Measurements from ENCODE around the gene TRERF1. TPM values are rescaled to one million over a fixed set of nuclear protein-coding genes. Genes with fewer than 3 reads are reported as not detected.

Gene TRERF1
- total RNA-seq, 1 experiment from 2014 or later = 14.5 TPM

GRCh38 chr6:42336431-42336830 is 115.3 kb downstream of the TRERF1 start:
- TF ChIP-seq CTCF (conservative IDR thresholded peaks at IDR 0.05) = no peak
- no peak for TF ChIP-seq EZH2 (IDR thresholded peaks at IDR 0.05; ENCODE audit: low read depth)
- Histone ChIP-seq H3K79me2 (ENCODE audit: low read depth) (peaks cover 42% of the 10 kb centered on the region), H4K20me1 (ENCODE audit: insufficient read depth) (no peaks in the 10 kb centered on the region), H3K36me3 (ENCODE audit: low read depth) (peaks cover 3% of the 10 kb centered on the region; the same call in 1 of the 2 replicates), H2AFZ (no peak overlapping the region), H3K4me3 (no peak overlapping the region), H3K4me1 (replicated peaks; ENCODE audit: insufficient read depth) (peaks cover 39% of the 10 kb centered on the region), H3K9me2 (ENCODE audit: insufficient read depth) (no peaks in the 10 kb centered on the region), H3K27me3 (ENCODE audit: insufficient read depth, low read depth) (no peaks in the 10 kb centered on the region), H3K9me3 (ENCODE audit: insufficient read depth, low read depth) (no peaks in the 10 kb centered on the region), H3F3A (ENCODE audit: insufficient read depth, low read depth) (peaks cover 29% of the 10 kb centered on the region), H3K27ac (no peak overlapping the region), H3K4me2 (no peak overlapping the region)
- intact Hi-C loops (cut with micrococcal nuclease; ENCODE audit: unreplicated experiment) = loop anchor here (5.0 kb wide), 1 partner anchor 109 kb away; no protein-coding TSS in a partner anchor
- POLR2A ChIA-PET (ENCODE audit: unreplicated experiment) = no interaction called here
- CTCF ChIA-PET = no interaction called here
- BruUV-seq (replicated peaks) = no TSS peak
- DNase-seq = no peak

- Histone ChIP-seq H3K4me3 (no peak overlapping the region), H3K27me3 (ENCODE audit: insufficient read depth, low read depth) (no peaks in the 10 kb centered on the region), H3K9me3 (ENCODE audit: insufficient read depth, low read depth) (no peaks in the 10 kb centered on the region), H3K9me2 (ENCODE audit: insufficient read depth) (no peaks in the 10 kb centered on the region), H3K4me1 (replicated peaks; ENCODE audit: insufficient read depth) (peaks cover 34% of the 10 kb centered on the region), H3K27ac (no peak overlapping the region), H3K79me2 (ENCODE audit: low read depth) (peaks cover 39% of the 10 kb centered on the region), H3F3A (ENCODE audit: insufficient read depth, low read depth) (peaks cover 29% of the 10 kb centered on the region), H2AFZ (no peak overlapping the region), H3K36me3 (ENCODE audit: low read depth) (peaks cover 3% of the 10 kb centered on the region; the same call in 1 of the 2 replicates), H4K20me1 (ENCODE audit: insufficient read depth) (no peaks in the 10 kb centered on the region), H3K4me2 (no peak overlapping the region)
- ChIA-PET CTCF (no interaction called here), POLR2A (ENCODE audit: unreplicated experiment) (no interaction called here)
- DNase-seq = no peak
- BruUV-seq (replicated peaks) = no TSS peak
- intact Hi-C loops (cut with micrococcal nuclease; ENCODE audit: unreplicated experiment) = loop anchor here (5.0 kb wide), 1 partner anchor 109 kb away; no protein-coding TSS in a partner anchor
- TF ChIP-seq EZH2 (IDR thresholded peaks at IDR 0.05; ENCODE audit: low read depth) (no peak), CTCF (conservative IDR thresholded peaks at IDR 0.05) (no peak)
Observed at GRCh38 chr6:42335896-42336295, 115.8 kb downstream of the TRERF1 start.

GRCh38 chr6:42334870-42335269 is 116.9 kb downstream of the TRERF1 start:
- no peak overlapping the region for H3K4me3 ChIP-seq
- no peaks in the 10 kb centered on the region for H3K9me3 ChIP-seq (ENCODE audit: insufficient read depth, low read depth)
- intact Hi-C loops (cut with micrococcal nuclease; ENCODE audit: unreplicated experiment) = loop anchor here (5.0 kb wide), 1 partner anchor 108 kb away; no protein-coding TSS in a partner anchor
- BruUV-seq (replicated peaks) = no TSS peak
- H4K20me1 ChIP-seq (ENCODE audit: insufficient read depth) = no peaks in the 10 kb centered on the region
- H3K4me1 ChIP-seq (replicated peaks; ENCODE audit: insufficient read depth) = peaks cover 23% of the 10 kb centered on the region
- no peaks in the 10 kb centered on the region for H3K9me2 ChIP-seq (ENCODE audit: insufficient read depth)
- ChIA-PET POLR2A (ENCODE audit: unreplicated experiment) (no interaction called here), CTCF (no interaction called here)
- no peak for DNase-seq
- H2AFZ ChIP-seq = no peak overlapping the region
- peaks cover 3% of the 10 kb centered on the region; the same call in 1 of the 2 replicates for H3K36me3 ChIP-seq (ENCODE audit: low read depth)
- peaks cover 39% of the 10 kb centered on the region for H3K79me2 ChIP-seq (ENCODE audit: low read depth)
- TF ChIP-seq EZH2 (IDR thresholded peaks at IDR 0.05; ENCODE audit: low read depth) (no peak), CTCF (conservative IDR thresholded peaks at IDR 0.05) (no peak)
- H3F3A ChIP-seq (ENCODE audit: insufficient read depth, low read depth) = peaks cover 19% of the 10 kb centered on the region
- H3K27me3 ChIP-seq (ENCODE audit: insufficient read depth, low read depth) = no peaks in the 10 kb centered on the region
- H3K4me2 ChIP-seq = no peak overlapping the region
- H3K27ac ChIP-seq = no peak overlapping the region
